GM23338 (cell line): ENCODE data around the gene DERA. TPM values are rescaled to one million over a fixed set of nuclear protein-coding genes. Genes with fewer than 3 reads are reported as not detected.

Experiments used
- ATAC-seq: fragments of 200-7000 bp; cut with Tn5 transposase; 3 replicates; pipeline ENCODE4 v1.9.1; 2020
- DNase-seq: peaks from one replicate; pipeline ENCODE4 v3.0.0-alpha.2; 2015; ENCODE audit warnings: low spot score
- H2AFZ ChIP-seq: fragments of 200-600 bp; sonication (generic); 2 replicates; pipeline ENCODE4 v1.8.0; 2016; ENCODE audit warnings: antibody characterized with exemption, mild to moderate bottlenecking, moderate library complexity
- H3F3A ChIP-seq: fragments of 200-600 bp; sonication (generic); replicated peaks from 2 replicates; pipeline ENCODE4 v1.8.0; 2017; ENCODE audit warnings: antibody characterized with exemption, mixed run types, low read depth
- H3K27ac ChIP-seq: fragments of 200-600 bp; sonication (generic); 2 replicates; pipeline ENCODE4 v1.6.1; 2016; ENCODE audit warnings: low read depth
- H3K27me3 ChIP-seq: fragments of 200-600 bp; sonication (generic); 2 replicates; pipeline ENCODE4 v1.8.0; 2016; ENCODE audit warnings: mild to moderate bottlenecking, mixed run types, moderate library complexity; ENCODE audit not compliant: insufficient read depth
- H3K36me3 ChIP-seq: fragments of 200-600 bp; sonication (generic); 2 replicates; pipeline ENCODE4 v1.8.0; 2016; ENCODE audit warnings: mild to moderate bottlenecking; ENCODE audit not compliant: insufficient read depth
- H3K4me1 ChIP-seq: fragments of 200-600 bp; sonication (generic); 2 replicates; pipeline ENCODE4 v1.8.0; 2016; ENCODE audit warnings: mild to moderate bottlenecking, moderate library complexity; ENCODE audit not compliant: insufficient read depth
- H3K4me2 ChIP-seq: fragments of 200-600 bp; sonication (generic); 2 replicates; pipeline ENCODE4 v1.7.1; 2017; ENCODE audit warnings: mixed run types
- H3K4me3 ChIP-seq: fragments of 200-600 bp; sonication (generic); 2 replicates; pipeline ENCODE4 v1.6.1; 2016; ENCODE audit warnings: mixed run types
- H3K79me2 ChIP-seq: fragments of 200-600 bp; sonication (generic); replicated peaks from 2 replicates; pipeline ENCODE4 v1.8.0; 2017; ENCODE audit warnings: mild to moderate bottlenecking; ENCODE audit not compliant: insufficient read depth
- H3K9me2 ChIP-seq: fragments of 200-600 bp; sonication (generic); 2 replicates; pipeline ENCODE4 v1.8.0; 2017; ENCODE audit not compliant: insufficient read depth
- H4K20me1 ChIP-seq: fragments of 200-600 bp; sonication (generic); replicated peaks from 2 replicates; pipeline ENCODE4 v1.8.0; 2017; ENCODE audit warnings: mild to moderate bottlenecking; ENCODE audit not compliant: insufficient read depth
- H3K27ac Mint-ChIP-seq: 2 replicates; pipeline ENCODE4 v1.8.0; 2020; ENCODE audit warnings: inconsistent platforms, mild to moderate bottlenecking, moderate library complexity, mixed read lengths
- H3K27me3 Mint-ChIP-seq: 3 replicates; pipeline ENCODE4 v1.8.0; 2022; ENCODE audit warnings: low read depth, mild to moderate bottlenecking, moderate library complexity, mixed read lengths, inconsistent platforms; ENCODE audit not compliant: insufficient read depth, poor library complexity
- H3K36me3 Mint-ChIP-seq: 3 replicates; pipeline ENCODE4 v1.8.0; 2021; ENCODE audit warnings: low read depth, mild to moderate bottlenecking, inconsistent platforms, moderate library complexity, mixed read lengths
- H3K4me1 Mint-ChIP-seq: 3 replicates; pipeline ENCODE4 v1.8.0; 2020; ENCODE audit warnings: mild to moderate bottlenecking, inconsistent platforms, mixed read lengths
- H3K4me3 Mint-ChIP-seq: 3 replicates; pipeline ENCODE4 v1.8.0; 2021; ENCODE audit warnings: moderate library complexity, mild to moderate bottlenecking, inconsistent platforms, mixed read lengths
- H3K9me3 Mint-ChIP-seq: 3 replicates; pipeline ENCODE4 v1.8.0; 2020; ENCODE audit warnings: moderate library complexity, mild to moderate bottlenecking, inconsistent platforms, mixed read lengths
- CREB1 ChIP-seq: fragments of 250-450 bp; sonication (Bioruptor Pico); IDR thresholded peaks from 2 replicates; pipeline ENCODE4 v1.5.0; 2020; ENCODE audit warnings: low read depth, mild to moderate bottlenecking, moderate library complexity
- CTCF ChIP-seq, 2 experiments: fragments of 200-600 bp in 1 of 2; sonication (generic) in 1 of 2; conservative IDR thresholded peaks; 2 replicates each; pipeline versions ENCODE4 v1.5.1 to v1.6.1; 2016 to 2017; ENCODE audit warnings: antibody characterized with exemption in 2 of 2, low read depth in 2 of 2, mild to moderate bottlenecking in 2 of 2, moderate library complexity in 1 of 2
- ETS1 ChIP-seq: IDR thresholded peaks from 2 replicates; pipeline ENCODE4 v1.6.1; 2016; ENCODE audit warnings: antibody characterized with exemption
- EZH2 ChIP-seq: fragments of 200-600 bp; sonication (generic); IDR thresholded peaks from one replicate; pipeline ENCODE4 v1.8.0; 2017; ENCODE audit warnings: antibody characterized with exemption, mild to moderate bottlenecking, low read depth; ENCODE audit not compliant: unreplicated experiment
- EZH2phosphoT487 ChIP-seq: fragments of 200-600 bp; sonication (generic); IDR thresholded peaks from one replicate; pipeline ENCODE4 v1.8.1; 2018; ENCODE audit warnings: antibody characterized with exemption; ENCODE audit not compliant: unreplicated experiment
- JUNB ChIP-seq: IDR thresholded peaks from one replicate; pipeline ENCODE4 v1.6.1; 2016; ENCODE audit warnings: antibody characterized with exemption; ENCODE audit not compliant: unreplicated experiment
- NANOG ChIP-seq: IDR thresholded peaks from 2 replicates; pipeline ENCODE4 v1.6.1; 2016; ENCODE audit warnings: antibody characterized with exemption, borderline replicate concordance
- POLR2AphosphoS5 ChIP-seq: IDR thresholded peaks from 2 replicates; pipeline ENCODE4 v1.6.1; 2016; ENCODE audit warnings: antibody characterized with exemption, low read depth
- REST ChIP-seq: IDR thresholded peaks from one replicate; pipeline ENCODE4 v1.6.1; 2018; ENCODE audit warnings: antibody characterized with exemption; ENCODE audit not compliant: unreplicated experiment
- STAT1 ChIP-seq: IDR thresholded peaks from one replicate; pipeline ENCODE4 v1.6.1; 2016; ENCODE audit warnings: antibody characterized with exemption; ENCODE audit not compliant: unreplicated experiment
- ZNF114 ChIP-seq: fragments of 250-450 bp; sonication (Bioruptor Pico); IDR thresholded peaks from 2 replicates; pipeline ENCODE4 v1.5.0; 2020; ENCODE audit warnings: mild to moderate bottlenecking, moderate library complexity
- ZNF331 ChIP-seq: fragments of 250-450 bp; sonication (Bioruptor Pico); IDR thresholded peaks from 2 replicates; pipeline ENCODE4 v1.5.0; 2020; ENCODE audit warnings: low read depth, mild to moderate bottlenecking, moderate library complexity
- ZNF462 ChIP-seq: fragments of 250-450 bp; sonication (Bioruptor Pico); IDR thresholded peaks from 2 replicates; pipeline ENCODE4 v1.5.0; 2020; ENCODE audit warnings: mild to moderate bottlenecking, moderate library complexity
- polyA plus RNA-seq: library from polyadenylated mRNA; unstranded; fragments of >200 nt; fragmentation: Nextera tagmentation; extraction: Ambion mirVana; gene quantifications from 2 replicates; pipeline ENCODE4 v1.2.1, GENCODE V29; 2016
- total RNA-seq: library from RNA; depleted of rRNA; stranded (reverse); fragments of >200 nt; shearing (Covaris generic); gene quantifications from 2 replicates; pipeline ENCODE4 v1.2.3, GENCODE V29; 2014

DERA gene
- total and polyA plus RNA-seq, 2 experiments from 2014 or later = 20.4 to 27.3 TPM

GRCh38 chr12:15982921-15983320, 71.8 kb downstream of the DERA start:
- H3K27me3 Mint-ChIP-seq = peaks cover 2% of the 10 kb centered on the region
- Histone ChIP-seq H4K20me1 (no peaks in the 10 kb centered on the region), H3K36me3 (no peaks in the 10 kb centered on the region), H3K27me3 (no peaks in the 10 kb centered on the region), H3K9me2 (no peaks in the 10 kb centered on the region), H3K4me3 (no peak overlapping the region), H2AFZ (no peak overlapping the region), H3K4me1 (peaks cover 22% of the 10 kb centered on the region; the same call in 1 of the 2 replicates), H3K79me2 (no peaks in the 10 kb centered on the region), H3F3A (no peaks in the 10 kb centered on the region), H3K4me2 (peak overlapping the region; percentile 24), H3K27ac (peak overlapping the region; percentile 29)
- H3K4me1 Mint-ChIP-seq = peaks cover 20% of the 10 kb centered on the region
- ATAC-seq (peak; percentile 25; the same call in 1 of the 3 replicates), DNase-seq (no peak)
- no peak for TF ChIP-seq JUNB
- no peak for TF ChIP-seq REST
- no peak for TF ChIP-seq ZNF114 (CRISPR knock-in tag)
- no peak for TF ChIP-seq STAT1
- no peak for TF ChIP-seq ZNF462 (CRISPR knock-in tag)
- TF ChIP-seq POLR2AphosphoS5 = no peak
- no peak for TF ChIP-seq CREB1 (CRISPR knock-in tag)
- TF ChIP-seq NANOG = no peak
- no peak for TF ChIP-seq EZH2
- no peak for TF ChIP-seq EZH2phosphoT487
- TF ChIP-seq ZNF331 (CRISPR knock-in tag) = no peak
- TF ChIP-seq CTCF (conservative IDR thresholded peaks at IDR 0.05; ENCODE audit: low read depth in 2 of 2) = no peak
- no peak for TF ChIP-seq ETS1
- peaks cover 15% of the 10 kb centered on the region for H3K36me3 Mint-ChIP-seq
- H3K27ac Mint-ChIP-seq = peak overlapping the region; percentile 72; the same call in 1 of the 2 replicates
- no peaks in the 10 kb centered on the region for H3K9me3 Mint-ChIP-seq
- no peak overlapping the region; the same call in 2 of the 3 replicates for H3K4me3 Mint-ChIP-seq
